SKM-1 (cell line): ENCODE measurements around the gene AGBL5.
"Not testable (repeated sequence)": the region's sequence is repeated elsewhere in the genome, so short reads cannot be mapped to it uniquely, and the experiment has no call there.

ENCODE experiments used
- DNase-seq: peaks from one replicate; lab custom pipeline; 2025; ENCODE audit not compliant: unreplicated experiment; lab: John Stamatoyannopoulos, UW

AGBL5 gene

GRCh38 chr2:27051902-27052645, 606 bp downstream of the AGBL5 start:
- no peak for DNase-seq

GRCh38 chr2:27053321-27053720, 1.9 kb downstream of the AGBL5 start:
- no peak for DNase-seq

- no peak for DNase-seq
Measured at GRCh38 chr2:27053776-27054175, 2.3 kb downstream of the AGBL5 start.

GRCh38 chr2:27054721-27055120, 3.3 kb downstream of the AGBL5 start:
- DNase-seq: no peak

GRCh38 chr2:27057184-27057583, 5.7 kb downstream of the AGBL5 start:
- no peak for DNase-seq

GRCh38 chr2:27058210-27058609, 6.7 kb downstream of the AGBL5 start:
- DNase-seq: no peak

GRCh38 chr2:27059141-27059820, 7.8 kb downstream of the AGBL5 start:
- no peak for DNase-seq

- no peak for DNase-seq
Measured at GRCh38 chr2:27060323-27060722, 8.9 kb downstream of the AGBL5 start.

- DNase-seq: no peak
Measured at GRCh38 chr2:27065128-27065527, 13.7 kb downstream of the AGBL5 start.

GRCh38 chr2:27067385-27067784, 15.9 kb downstream of the AGBL5 start:
- no peak for DNase-seq

GRCh38 chr2:27069436-27069835, 18.0 kb downstream of the AGBL5 start:
- DNase-seq: no peak

GRCh38 chr2:27069961-27070618, 18.6 kb downstream of the AGBL5 start:
- DNase-seq: no peak

- no peak for DNase-seq
Measured at GRCh38 chr2:27070653-27071276, 19.3 kb downstream of the AGBL5 start.

GRCh38 chr2:27071277-27071989, 20.0 kb downstream of the AGBL5 start, which contains the start of gene OST4:
Gene OST4 (minus strand): TSS chr2:27071654.
- DNase-seq: peak; percentile 80

GRCh38 chr2:27071990-27072830, 20.7 kb downstream of the AGBL5 start:
- no peak for DNase-seq

- DNase-seq: no peak
Measured at GRCh38 chr2:27072920-27073319, 21.5 kb downstream of the AGBL5 start.

- no peak for DNase-seq
Measured at GRCh38 chr2:27073782-27074181, 22.3 kb downstream of the AGBL5 start.

- DNase-seq: peak; percentile 48
Measured at GRCh38 chr2:27074738-27075565, 23.5 kb downstream of the AGBL5 start.

GRCh38 chr2:27075566-27075871, 24.1 kb downstream of the AGBL5 start:
- DNase-seq: not testable (repeated sequence)
